Measurements from ENCODE around the gene SBF2. TPM values are rescaled to one million over a fixed set of nuclear protein-coding genes. Genes with fewer than 3 reads are reported as not detected.
"Not testable (repeated sequence)": the region's sequence is repeated elsewhere in the genome, so short reads cannot be mapped to it uniquely, and the experiment has no call there.

Gene SBF2
- total RNA-seq, 1 donor from 2014 or later: 24.0 TPM

- peak; percentile 73 for DNase-seq (ENCODE audit: low read depth)
These were observed 350.5 kb downstream of the SBF2 start for GRCh38 chr11:9943386-9944110.

GRCh38 chr11:9941991-9942390, 352.0 kb downstream of the SBF2 start:
- Histone ChIP-seq H3K4me3 (ENCODE audit: low read depth, low read length) (no peak overlapping the region), H3K27me3 (ENCODE audit: control insufficient read depth, insufficient read depth, low read length) (no peaks in the 10 kb centered on the region), H3K36me3 (ENCODE audit: control insufficient read depth, insufficient read depth, low read length) (no peaks in the 10 kb centered on the region)
- FAIRE-seq: no peak
- TF ChIP-seq CTCF (IDR thresholded peaks at IDR 0.05; ENCODE audit: insufficient read depth, low read length, severe bottlenecking): no peak
- DNase-seq (ENCODE audit: low read depth): no peak

More at GRCh38 chr11:9943386-9944110, 350.5 kb downstream of the SBF2 start:
- Histone ChIP-seq H3K4me3 (ENCODE audit: low read depth, low read length) (no peak overlapping the region), H3K36me3 (ENCODE audit: control insufficient read depth, insufficient read depth, low read length) (no peaks in the 10 kb centered on the region), H3K27me3 (ENCODE audit: control insufficient read depth, insufficient read depth, low read length) (no peaks in the 10 kb centered on the region)
- no peak for TF ChIP-seq CTCF (IDR thresholded peaks at IDR 0.05; ENCODE audit: insufficient read depth, low read length, severe bottlenecking)
- FAIRE-seq: no peak

DNA sequence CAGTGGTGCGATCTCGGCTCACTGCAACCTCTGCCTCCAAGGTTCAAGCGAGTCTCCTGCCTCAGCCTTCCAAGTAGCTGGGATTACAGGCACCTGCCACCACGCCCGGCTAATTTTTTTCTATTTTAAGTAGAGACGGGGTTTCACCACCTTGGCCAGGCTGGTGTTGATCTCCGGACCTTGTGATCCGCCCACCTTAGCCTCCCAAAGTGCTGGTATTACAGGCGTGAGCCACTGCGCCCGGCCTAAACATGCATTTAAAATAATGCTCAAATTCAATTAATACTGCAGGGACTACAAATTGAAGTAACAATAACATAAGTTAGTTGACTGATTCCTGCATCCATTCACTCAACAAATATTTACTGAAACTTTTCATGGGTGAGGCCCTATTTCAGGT, 354.9 kb downstream of the SBF2 start:
- DNase-seq (ENCODE audit: low read depth); H3K4me3 ChIP-seq (ENCODE audit: low read depth, low read length); H3K27me3 ChIP-seq (ENCODE audit: control insufficient read depth, insufficient read depth, low read length); FAIRE-seq; H3K36me3 ChIP-seq (ENCODE audit: control insufficient read depth, insufficient read depth, low read length): not testable (repeated sequence)

DNA sequence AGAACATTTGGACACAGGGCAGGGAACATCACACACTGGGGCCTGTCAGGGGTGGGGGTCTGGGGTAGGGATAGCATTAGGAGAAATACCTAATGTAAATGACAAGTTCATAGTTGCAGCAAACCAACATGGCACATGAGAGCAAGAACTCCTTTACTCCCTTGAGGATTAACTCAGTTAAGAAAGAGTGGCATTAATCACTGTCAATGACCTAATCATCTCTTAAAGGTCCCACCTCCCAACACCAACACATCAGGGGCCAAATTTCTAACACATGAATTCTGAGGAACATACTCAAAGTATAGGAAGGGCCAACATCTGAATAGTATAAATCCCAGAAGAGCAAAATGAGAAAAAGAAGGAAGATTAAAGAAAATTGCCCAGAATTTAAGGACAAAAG, 357.3 kb downstream of the SBF2 start:
- TF ChIP-seq CTCF (IDR thresholded peaks at IDR 0.05; ENCODE audit: insufficient read depth, low read length, severe bottlenecking): no peak
- DNase-seq (ENCODE audit: low read depth) (no peak), FAIRE-seq (no peak)

GRCh38 chr11:9932843-9933242, 361.2 kb downstream of the SBF2 start:
- H3K36me3 ChIP-seq (ENCODE audit: control insufficient read depth, insufficient read depth, low read length); DNase-seq (ENCODE audit: low read depth); H3K27me3 ChIP-seq (ENCODE audit: control insufficient read depth, insufficient read depth, low read length); H3K4me3 ChIP-seq (ENCODE audit: low read depth, low read length); FAIRE-seq: not testable (repeated sequence)

More for the DNA sequence above, 357.3 kb downstream of the SBF2 start:
- Histone ChIP-seq H3K27me3 (ENCODE audit: control insufficient read depth, insufficient read depth, low read length) (no peaks in the 10 kb centered on the region), H3K4me3 (ENCODE audit: low read depth, low read length) (no peak overlapping the region), H3K36me3 (ENCODE audit: control insufficient read depth, insufficient read depth, low read length) (no peaks in the 10 kb centered on the region)

DNA sequence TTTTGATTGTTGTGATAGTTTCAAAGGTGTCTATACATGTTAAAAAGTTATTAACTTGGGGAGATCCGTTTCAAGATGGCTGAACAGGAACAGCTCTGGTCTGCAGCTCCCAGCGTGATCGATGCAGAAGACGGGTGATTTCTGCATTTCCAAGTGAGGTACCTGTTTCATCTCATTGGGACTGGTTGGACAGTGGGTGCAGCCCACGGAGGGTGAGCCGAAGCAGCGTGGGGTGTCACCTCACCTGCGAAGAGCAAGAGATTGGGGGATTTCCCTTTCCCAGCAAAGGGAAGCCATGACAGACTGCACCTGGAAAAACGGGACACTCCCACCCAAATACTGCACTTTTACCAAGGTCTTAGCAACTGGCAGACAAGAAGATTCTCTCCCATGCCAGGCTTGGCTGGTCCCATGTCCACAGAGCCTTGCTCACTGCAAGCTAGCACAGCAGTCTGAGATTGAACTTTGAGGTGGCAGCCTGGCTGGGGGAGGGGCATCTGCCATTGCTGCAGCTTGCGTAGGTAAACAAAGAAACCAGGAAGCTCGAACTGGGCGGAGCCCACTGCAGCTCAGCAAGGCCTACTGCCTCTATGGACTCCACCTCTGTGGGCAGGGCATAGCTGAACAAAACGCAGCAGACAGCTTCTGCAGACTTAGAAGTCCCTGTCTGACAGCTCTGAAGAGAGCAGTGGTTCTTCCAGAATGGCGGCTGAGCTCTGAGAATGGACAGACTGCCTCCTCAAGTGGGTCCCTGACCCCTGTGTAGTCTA, 363.3 kb downstream of the SBF2 start:
- not testable (repeated sequence) for FAIRE-seq; H3K4me3 ChIP-seq (ENCODE audit: low read depth, low read length); H3K36me3 ChIP-seq (ENCODE audit: control insufficient read depth, insufficient read depth, low read length); H3K27me3 ChIP-seq (ENCODE audit: control insufficient read depth, insufficient read depth, low read length); DNase-seq (ENCODE audit: low read depth)

DNA sequence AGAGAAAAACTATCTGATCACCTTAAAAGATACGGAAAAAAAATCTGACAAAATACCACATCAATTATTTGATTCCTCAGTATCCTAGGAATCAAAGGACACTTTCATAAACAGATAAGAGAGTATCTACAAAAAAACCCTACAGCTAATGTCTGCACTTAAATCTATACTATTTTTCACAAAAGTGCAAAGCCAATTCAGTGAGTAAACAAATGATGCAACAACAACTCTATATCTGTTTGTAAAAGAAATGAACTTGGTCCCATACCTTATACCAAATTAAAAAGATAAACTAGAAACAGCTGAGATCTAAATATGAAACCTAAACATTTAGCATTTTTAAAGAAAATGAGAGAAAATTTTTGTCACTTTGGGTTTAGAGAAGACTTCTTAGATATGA, 366.3 kb downstream of the SBF2 start:
- TF ChIP-seq CTCF (IDR thresholded peaks at IDR 0.05; ENCODE audit: insufficient read depth, low read length, severe bottlenecking): no peak
- no peak overlapping the region for H3K4me3 ChIP-seq (ENCODE audit: low read depth, low read length)
- no peak for FAIRE-seq

More for the DNA sequence above, 366.3 kb downstream of the SBF2 start:
- Histone ChIP-seq H3K27me3 (ENCODE audit: control insufficient read depth, insufficient read depth, low read length) (no peaks in the 10 kb centered on the region), H3K36me3 (ENCODE audit: control insufficient read depth, insufficient read depth, low read length) (no peaks in the 10 kb centered on the region)
- DNase-seq (ENCODE audit: low read depth): no peak

Measured in bronchial epithelial cell (primary cell).